IPS-20b (cell line): ENCODE measurements around the gene ELANE.

Source experiments
- H3K27ac ChIP-seq: one replicate; pipeline ENCODE4 v1.5.1; 2013; ENCODE audit warnings: low read length
- H3K27me3 ChIP-seq: 2 replicates; pipeline ENCODE4 v1.6.1; 2013; ENCODE audit warnings: mild to moderate bottlenecking, low read length, inconsistent platforms; ENCODE audit not compliant: insufficient read depth
- H3K36me3 ChIP-seq: 2 replicates; pipeline ENCODE4 v1.6.1; 2013; ENCODE audit warnings: low read depth, mild to moderate bottlenecking, inconsistent platforms, low read length, moderate library complexity; ENCODE audit not compliant: insufficient read depth
- H3K4me1 ChIP-seq: 2 replicates; pipeline ENCODE4 v1.6.1; 2013; ENCODE audit warnings: mild to moderate bottlenecking, control low read depth, inconsistent platforms, low read length, moderate library complexity; ENCODE audit not compliant: insufficient read depth
- H3K4me3 ChIP-seq: 2 replicates; pipeline ENCODE4 v1.5.1; 2013; ENCODE audit warnings: mild to moderate bottlenecking, low read length, inconsistent platforms
- H3K9ac ChIP-seq: 2 replicates; pipeline ENCODE4 v1.6.1; 2013; ENCODE audit warnings: low read depth, mild to moderate bottlenecking, inconsistent platforms, low read length, moderate library complexity
- H3K9me3 ChIP-seq: 2 replicates; pipeline ENCODE4 v1.6.1; 2013; ENCODE audit warnings: mild to moderate bottlenecking, low read depth, low read length, inconsistent platforms; ENCODE audit not compliant: insufficient read depth

ELANE gene

DNA sequence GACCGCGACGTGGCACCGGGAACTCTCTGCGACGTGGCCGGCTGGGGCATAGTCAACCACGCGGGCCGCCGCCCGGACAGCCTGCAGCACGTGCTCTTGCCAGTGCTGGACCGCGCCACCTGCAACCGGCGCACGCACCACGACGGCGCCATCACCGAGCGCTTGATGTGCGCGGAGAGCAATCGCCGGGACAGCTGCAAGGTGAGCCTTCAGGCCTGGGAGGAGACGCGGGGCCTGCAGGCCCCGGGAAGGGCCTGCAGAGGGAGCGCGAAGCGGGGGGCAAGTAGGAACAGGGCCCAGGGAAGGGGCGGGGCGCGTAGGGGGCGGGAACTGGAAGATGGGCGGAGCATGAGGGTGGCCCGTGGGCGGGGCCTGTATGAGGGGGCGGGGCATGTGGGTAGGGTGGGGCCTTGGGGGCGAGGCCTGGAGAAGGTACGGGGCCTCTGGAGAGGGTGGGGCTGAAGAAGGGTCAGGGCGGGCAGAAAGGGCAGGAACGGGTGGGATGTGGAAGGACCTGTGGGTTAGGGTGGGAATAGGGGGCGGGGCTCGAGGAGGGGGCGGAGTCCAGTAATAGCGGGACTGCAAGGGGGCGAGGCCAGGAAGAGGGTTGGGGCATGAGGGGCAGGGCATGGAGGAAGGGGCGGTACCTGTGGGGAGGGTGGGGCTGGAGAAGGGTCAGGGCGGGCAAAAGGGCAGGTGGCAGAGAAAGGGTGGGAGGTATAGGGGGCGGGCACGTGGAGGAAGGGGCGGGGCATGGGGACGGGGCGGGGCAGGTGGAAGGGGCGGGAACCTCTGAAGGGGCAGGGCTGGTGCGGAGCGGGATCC is 9.9 kb downstream of the ELANE start:
- H3K27ac ChIP-seq = no peak overlapping the region
- H3K36me3 ChIP-seq = no peaks in the 10 kb centered on the region
- H3K4me1 ChIP-seq = no peaks in the 10 kb centered on the region
- no peak overlapping the region for H3K9ac ChIP-seq
- H3K4me3 ChIP-seq = peak overlapping the region; percentile 56; the same call in 1 of the 2 replicates
- H3K9me3 ChIP-seq = no peaks in the 10 kb centered on the region
- H3K27me3 ChIP-seq = peaks cover 36% of the 10 kb centered on the region

DNA sequence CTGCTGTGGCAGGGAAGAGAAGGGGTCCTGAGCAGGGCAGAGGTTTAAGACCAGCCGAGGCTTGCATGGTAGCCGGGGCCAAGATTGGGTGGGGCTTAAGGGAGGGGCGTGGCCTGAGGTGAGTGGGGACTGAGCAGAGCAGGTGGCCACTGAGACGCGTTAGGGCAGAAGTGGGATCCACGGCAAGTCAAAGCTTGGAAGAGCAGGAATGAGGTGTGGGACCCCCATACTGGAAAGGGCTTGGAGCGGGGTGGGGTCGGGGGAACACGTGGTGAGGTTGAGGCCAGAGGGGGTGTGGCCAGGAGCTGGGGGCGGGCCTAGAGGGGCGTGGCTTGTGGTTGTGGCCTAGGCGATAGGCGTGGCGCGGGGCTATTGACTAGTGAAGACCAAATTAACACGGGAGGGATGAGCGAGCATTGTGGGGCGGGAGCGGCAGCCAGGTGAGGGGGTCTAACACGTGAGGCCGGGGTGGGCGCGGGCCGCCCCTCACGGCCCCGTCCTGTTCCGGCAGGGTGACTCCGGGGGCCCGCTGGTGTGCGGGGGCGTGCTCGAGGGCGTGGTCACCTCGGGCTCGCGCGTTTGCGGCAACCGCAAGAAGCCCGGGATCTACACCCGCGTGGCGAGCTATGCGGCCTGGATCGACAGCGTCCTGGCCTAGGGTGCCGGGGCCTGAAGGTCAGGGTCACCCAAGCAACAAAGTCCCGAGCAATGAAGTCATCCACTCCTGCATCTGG is 10.6 kb downstream of the ELANE start:
- H3K9me3 ChIP-seq = no peaks in the 10 kb centered on the region
- H3K4me1 ChIP-seq = peaks cover 4% of the 10 kb centered on the region
- H3K9ac ChIP-seq = no peak overlapping the region
- peaks cover 4% of the 10 kb centered on the region; the same call in 1 of the 2 replicates for H3K36me3 ChIP-seq
- peak overlapping the region; percentile 56; the same call in 1 of the 2 replicates for H3K4me3 ChIP-seq
- peaks cover 36% of the 10 kb centered on the region for H3K27me3 ChIP-seq
- H3K27ac ChIP-seq = no peak overlapping the region

DNA sequence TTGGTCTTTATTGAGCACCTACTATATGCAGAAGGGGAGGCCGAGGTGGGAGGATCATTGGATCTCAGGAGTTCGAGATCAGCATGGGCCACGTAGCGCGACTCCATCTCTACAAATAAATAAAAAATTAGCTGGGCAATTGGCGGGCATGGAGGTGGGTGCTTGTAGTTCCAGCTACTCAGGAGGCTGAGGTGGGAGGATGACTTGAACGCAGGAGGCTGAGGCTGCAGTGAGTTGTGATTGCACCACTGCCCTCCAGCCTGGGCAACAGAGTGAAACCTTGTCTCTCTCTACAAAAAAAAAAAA is 11.2 kb downstream of the ELANE start:
- Histone ChIP-seq H3K36me3 (peaks cover 5% of the 10 kb centered on the region; the same call in 1 of the 2 replicates), H3K4me1 (peaks cover 4% of the 10 kb centered on the region), H3K4me3 (peak overlapping the region; percentile 56; the same call in 1 of the 2 replicates), H3K27me3 (peaks cover 35% of the 10 kb centered on the region), H3K9me3 (no peaks in the 10 kb centered on the region), H3K27ac (no peak overlapping the region), H3K9ac (no peak overlapping the region)

DNA sequence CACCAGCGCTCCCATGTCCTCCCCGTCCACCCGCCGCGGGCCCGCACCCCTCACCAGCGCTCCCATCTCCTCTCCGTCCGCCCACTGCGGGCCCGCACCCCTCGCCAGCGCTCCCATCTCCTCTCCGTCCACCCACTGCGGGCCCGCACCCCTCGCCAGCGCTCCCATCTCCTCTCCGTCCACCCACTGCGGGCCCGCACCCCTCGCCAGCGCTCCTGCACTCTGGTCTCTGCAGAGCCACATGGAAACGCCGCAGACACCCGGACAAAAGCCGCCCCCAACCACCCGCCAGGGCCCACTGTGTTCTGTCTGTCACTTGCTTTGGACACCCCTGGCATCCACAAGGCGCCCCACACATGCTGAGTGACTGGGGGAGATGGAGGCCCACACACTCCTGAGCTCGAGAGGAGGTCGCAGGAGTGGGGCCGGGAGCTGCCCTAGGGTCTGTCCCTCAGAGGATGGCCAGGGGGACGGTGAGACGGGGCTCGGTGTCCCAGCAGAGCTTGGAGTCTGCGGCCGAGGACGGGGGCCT is 14.7 kb downstream of the ELANE start:
- Histone ChIP-seq H3K36me3 (peaks cover 10% of the 10 kb centered on the region; the same call in 1 of the 2 replicates), H3K4me3 (no peak overlapping the region), H3K27me3 (peaks cover 7% of the 10 kb centered on the region), H3K4me1 (peaks cover 4% of the 10 kb centered on the region), H3K27ac (no peak overlapping the region), H3K9ac (no peak overlapping the region), H3K9me3 (no peaks in the 10 kb centered on the region)

DNA sequence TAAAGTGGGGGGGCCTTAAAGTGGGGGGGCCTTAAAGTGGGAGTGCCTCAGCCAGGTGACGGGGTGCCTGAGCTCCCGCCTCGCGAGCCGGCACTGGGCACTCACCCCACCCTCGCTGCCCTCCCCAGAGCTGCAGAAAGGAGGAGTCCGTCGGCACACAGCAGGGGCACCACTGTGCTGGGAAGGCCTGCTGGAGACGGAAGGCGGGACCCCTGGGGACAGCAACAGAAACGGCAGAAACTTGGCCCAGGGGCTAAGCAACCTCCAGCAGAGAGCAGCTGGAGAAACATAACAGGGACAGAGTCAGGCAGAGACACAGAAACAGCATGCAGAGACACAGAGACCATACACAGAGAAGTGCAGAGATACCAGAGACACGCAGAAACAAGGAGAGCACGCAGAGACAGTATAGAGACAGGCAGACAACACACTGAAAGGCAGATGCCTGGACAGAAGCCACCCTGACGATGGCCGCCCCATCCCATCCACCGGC is 15.2 kb downstream of the ELANE start:
- Histone ChIP-seq H3K27ac (no peak overlapping the region), H3K9ac (no peak overlapping the region), H3K4me1 (peaks cover 4% of the 10 kb centered on the region), H3K4me3 (no peak overlapping the region), H3K27me3 (peaks cover 7% of the 10 kb centered on the region), H3K9me3 (no peaks in the 10 kb centered on the region), H3K36me3 (peaks cover 10% of the 10 kb centered on the region; the same call in 1 of the 2 replicates)

DNA sequence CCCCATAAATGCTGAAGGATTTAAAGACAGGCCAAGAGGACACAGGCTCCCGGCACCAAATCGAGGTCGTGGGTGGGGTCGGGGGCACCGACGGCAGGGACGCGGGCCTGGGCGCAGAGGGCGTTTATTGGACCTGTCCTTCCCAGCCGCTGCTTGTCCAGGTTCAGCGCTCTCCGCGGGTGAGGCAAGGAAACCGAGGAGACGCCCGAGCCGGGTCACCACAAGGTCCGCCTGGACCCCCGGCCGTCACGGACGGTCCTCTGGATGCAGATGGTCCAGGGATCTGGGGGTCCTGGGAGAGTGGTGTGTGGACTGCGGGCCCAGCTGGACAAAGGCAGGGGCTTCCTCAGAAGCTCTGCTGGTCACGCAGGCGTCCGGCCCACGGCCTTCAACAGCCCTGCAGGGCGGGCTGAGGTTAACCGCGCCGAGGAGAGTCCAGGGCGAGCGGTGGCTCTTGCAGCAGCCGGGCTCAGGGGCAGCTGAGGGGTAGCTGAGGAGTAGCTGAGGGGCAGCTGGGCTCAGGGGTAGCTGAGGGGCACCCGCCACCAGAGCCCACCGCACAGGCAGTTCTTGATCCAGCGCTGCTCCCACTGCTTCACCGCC is 15.9 kb downstream of the ELANE start:
- H3K27me3 ChIP-seq = peaks cover 5% of the 10 kb centered on the region
- no peak overlapping the region for H3K9ac ChIP-seq
- no peak overlapping the region for H3K27ac ChIP-seq
- H3K4me3 ChIP-seq = no peak overlapping the region
- H3K4me1 ChIP-seq = peaks cover 4% of the 10 kb centered on the region
- H3K36me3 ChIP-seq = peaks cover 10% of the 10 kb centered on the region; the same call in 1 of the 2 replicates
- H3K9me3 ChIP-seq = no peaks in the 10 kb centered on the region

DNA sequence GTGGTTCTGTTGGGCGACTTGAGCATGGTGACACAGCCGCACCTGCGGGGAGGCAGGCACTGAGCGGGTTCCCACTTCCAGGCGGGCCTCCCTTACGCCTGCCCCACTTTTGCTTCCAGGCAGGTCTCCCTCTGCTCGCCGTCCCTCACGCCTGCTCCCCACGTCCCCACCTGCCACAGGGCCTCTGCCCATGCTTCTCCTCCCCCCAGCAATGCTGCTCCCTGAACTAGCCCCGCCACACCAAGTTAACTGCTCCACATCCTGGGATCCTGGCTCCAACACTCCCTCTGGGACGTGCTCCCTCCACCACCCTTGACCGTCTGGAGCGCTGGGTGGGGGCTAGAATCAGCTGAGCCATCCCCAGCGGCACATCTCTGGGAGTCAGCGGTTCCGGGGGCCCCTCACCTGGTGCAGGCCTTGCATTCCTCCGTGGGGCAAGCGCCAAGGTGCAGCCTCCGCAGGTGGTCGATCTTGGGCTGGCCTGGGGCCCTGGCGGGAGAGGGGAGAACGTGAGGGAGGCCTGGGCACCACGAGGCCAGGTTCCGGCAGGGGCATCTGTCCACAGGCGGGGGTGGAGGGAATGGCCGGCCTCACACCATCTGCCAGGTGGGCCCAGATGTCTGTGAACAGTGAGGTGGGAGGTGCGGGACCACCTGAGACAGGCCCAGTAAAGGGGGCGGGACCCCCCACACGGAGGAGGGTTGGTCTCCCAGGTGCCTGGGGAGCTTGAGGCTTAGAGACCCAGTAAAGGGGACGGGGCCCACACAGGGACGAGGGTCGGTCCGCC is 16.5 kb downstream of the ELANE start:
- Histone ChIP-seq H3K9ac (no peak overlapping the region), H3K4me3 (no peak overlapping the region), H3K36me3 (peaks cover 10% of the 10 kb centered on the region; the same call in 1 of the 2 replicates), H3K27me3 (no peaks in the 10 kb centered on the region; the same call in 1 of the 2 replicates), H3K9me3 (no peaks in the 10 kb centered on the region), H3K27ac (no peak overlapping the region), H3K4me1 (peaks cover 4% of the 10 kb centered on the region)

DNA sequence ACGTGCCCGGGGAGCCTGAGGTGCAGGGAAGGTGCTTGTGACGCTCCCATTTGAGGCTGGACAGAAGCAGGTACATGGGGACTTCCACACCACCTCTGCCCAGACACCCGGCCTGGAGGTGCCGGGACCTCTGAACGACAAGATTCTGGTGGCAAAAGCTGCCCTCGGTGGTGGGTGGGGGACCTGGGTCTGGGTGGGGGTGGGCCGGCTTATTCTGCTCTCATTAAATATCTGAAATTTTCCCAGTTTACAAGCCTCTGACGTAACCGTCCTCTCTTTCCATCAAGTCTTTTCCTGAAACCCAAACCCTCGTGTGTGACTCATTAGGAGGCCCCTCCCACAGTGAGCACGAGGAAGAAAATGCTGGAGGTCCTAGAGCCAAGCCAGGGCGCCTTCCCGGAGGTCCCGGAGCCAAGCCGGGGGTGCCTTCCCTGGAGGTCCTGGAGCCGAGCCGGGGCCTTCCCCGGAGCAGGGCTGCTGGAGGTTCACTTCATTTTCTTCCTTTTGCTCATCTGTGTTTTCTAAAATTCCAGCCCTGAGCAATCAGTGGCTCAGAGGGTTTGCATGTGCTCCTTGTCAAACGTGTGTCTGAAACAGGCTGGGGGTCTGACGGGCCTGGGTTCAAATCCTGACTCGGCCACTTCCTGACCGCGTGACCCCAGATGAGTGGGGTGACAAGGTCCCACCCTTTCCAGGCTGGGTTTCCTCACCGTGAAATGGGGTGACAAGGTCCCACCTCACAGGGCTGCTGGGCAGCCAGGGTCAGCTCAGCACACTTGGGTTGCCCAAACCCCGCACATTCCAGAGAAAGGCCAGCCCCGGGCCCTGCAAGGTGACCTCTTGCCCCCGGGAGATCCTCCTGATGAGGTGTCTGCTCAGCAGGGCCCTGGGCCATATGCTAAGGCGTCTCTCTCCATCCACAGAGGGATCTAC is 17.4 kb downstream of the ELANE start:
- no peak overlapping the region for H3K4me3 ChIP-seq
- no peak overlapping the region for H3K9ac ChIP-seq
- peaks cover 4% of the 10 kb centered on the region for H3K4me1 ChIP-seq
- H3K27ac ChIP-seq = no peak overlapping the region
- peaks cover 10% of the 10 kb centered on the region; the same call in 1 of the 2 replicates for H3K36me3 ChIP-seq
- no peaks in the 10 kb centered on the region for H3K9me3 ChIP-seq
- no peaks in the 10 kb centered on the region for H3K27me3 ChIP-seq

DNA sequence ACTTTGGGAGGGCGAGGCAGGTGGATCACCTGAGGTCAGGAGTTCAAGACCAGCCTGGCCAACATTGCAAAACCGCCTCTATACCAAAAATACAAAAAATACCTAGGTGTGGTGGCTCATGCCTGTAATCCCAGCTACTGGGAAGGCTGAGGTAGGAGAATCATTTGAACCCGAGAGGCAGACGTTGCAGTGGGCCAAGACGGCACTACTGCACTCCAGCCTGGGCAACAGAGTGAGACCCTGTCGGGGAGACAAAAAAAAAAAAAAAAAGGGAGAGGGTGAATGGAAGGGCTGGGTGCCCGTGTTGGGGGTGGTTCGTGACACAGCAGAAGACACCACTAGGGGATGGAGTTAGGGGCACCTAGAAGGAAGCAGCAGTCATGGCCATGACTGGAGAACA is 18.2 kb downstream of the ELANE start:
- Histone ChIP-seq H3K4me3 (no peak overlapping the region), H3K27ac (no peak overlapping the region), H3K9me3 (no peaks in the 10 kb centered on the region), H3K36me3 (peaks cover 10% of the 10 kb centered on the region; the same call in 1 of the 2 replicates), H3K4me1 (peaks cover 4% of the 10 kb centered on the region), H3K27me3 (no peaks in the 10 kb centered on the region), H3K9ac (no peak overlapping the region)

DNA sequence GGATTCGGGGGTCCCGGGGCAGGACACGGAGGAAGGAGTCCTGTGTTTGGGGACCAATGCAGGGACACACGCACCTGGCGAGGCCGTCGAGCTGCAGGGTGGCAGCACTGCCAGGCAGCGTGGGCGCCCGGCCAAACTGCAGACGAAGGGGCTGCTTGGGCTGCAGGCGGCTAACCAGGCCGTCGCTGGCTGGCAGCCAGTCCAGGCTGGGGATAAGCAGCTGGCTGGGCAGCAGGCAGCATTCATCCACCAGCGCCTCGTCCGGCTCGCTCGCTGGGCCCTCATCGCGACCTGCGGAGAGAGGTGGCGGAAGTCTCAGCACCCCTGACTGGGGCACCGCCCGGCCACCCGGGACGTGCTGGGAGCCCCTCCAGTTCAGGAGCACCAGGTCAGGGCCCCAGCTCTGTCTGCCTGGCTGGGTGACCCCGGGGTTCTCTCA is 18.9 kb downstream of the ELANE start:
- H3K36me3 ChIP-seq = peaks cover 12% of the 10 kb centered on the region
- H3K4me3 ChIP-seq = no peak overlapping the region
- H3K27me3 ChIP-seq = no peaks in the 10 kb centered on the region
- H3K9me3 ChIP-seq = no peaks in the 10 kb centered on the region
- no peak overlapping the region for H3K27ac ChIP-seq
- peaks cover 4% of the 10 kb centered on the region for H3K4me1 ChIP-seq
- H3K9ac ChIP-seq = no peak overlapping the region
